T47D (cell line): ENCODE measurements around the gene CCDC186.

Source experiments
- DNase-seq, 2 experiments: peaks; one replicate each; pipeline versions ENCODE4 v3.0.0 to v3.0.0-alpha.2; 2011 to 2012; ENCODE audit warnings: low read depth in 1 of 2, low spot score in 1 of 2
- JUND ChIP-seq: IDR thresholded peaks from 2 replicates; pipeline ENCODE4 v1.6.1; 2012; ENCODE audit warnings: low read depth
- in situ Hi-C: cut with HindIII; loops from 2 replicates; pipeline ENCODE4 v1.10.0; 2016; ENCODE audit warnings: low sequenced_read_pairs, low pct_unique_long_range_greater_than_20kb

CCDC186 gene

DNA sequence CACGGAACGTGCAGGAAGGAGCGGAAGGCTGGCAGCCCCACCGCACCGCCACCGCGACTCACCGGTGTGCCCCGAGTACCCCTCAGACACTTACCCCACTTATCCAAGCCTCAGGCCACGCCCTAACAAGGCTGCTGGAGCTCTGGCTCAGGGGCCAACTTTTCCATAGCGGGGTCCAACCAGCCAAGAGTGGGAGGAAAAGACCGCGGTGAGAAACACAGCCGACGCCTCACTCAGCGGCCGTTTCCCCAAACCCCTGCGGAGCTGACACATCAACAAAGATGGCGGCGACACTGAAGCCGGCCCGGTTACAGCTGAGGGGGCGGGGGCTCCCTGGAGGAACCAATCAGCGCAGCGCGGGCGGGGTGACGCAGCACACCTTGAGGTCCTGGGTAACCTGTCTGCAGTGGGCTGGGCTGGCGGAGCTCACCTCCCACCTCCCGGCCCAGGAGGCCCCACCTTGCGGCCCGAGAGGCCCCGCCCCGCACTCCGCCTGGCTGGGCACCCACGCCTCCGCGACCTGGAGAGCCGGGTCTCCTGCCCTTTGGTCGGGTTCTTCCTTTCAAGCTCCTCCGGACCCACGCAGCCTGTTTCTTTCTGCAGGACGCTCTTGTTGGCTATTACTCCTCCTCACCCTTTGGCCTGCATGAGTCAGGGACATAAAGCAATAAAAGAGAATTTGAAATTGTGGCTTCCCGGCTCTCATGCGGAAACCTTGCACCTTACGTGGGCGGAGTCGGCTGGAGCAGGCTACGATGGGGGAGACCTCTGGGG lies at the start of gene CCDC186:
CCDC186 (minus strand) TSS at position 283 of the 774 bp plus-strand sequence. CDS start 10,935 bp downstream, outside the sequence.
- DNase-seq, result peak; percentile 87 to 96
- in situ Hi-C loops, result no loop called here
- no peak for TF ChIP-seq JUND

DNA sequence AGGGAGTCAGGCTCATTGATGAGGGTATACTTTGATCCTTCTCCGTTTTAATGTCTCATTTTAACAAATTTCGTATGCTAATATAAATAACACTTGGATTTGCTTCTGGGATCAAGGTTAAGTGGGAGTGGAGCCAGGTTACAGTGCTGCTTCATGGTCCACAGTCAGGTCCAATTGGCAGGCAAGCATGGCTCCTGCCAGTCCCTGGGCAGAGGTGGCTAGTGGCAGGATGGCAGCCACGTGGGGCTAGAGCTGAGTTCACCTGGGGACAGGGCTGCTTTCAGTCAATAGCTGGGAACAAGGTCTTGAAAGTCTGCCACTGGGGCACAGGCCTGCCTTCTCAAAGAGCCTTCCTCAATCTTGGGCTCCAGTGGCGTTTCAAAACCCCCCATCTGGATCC lies 49.1 kb upstream of the CCDC186 start:
- in situ Hi-C loops, result no loop called here
- TF ChIP-seq JUND, result no peak
- no peak for DNase-seq

DNA sequence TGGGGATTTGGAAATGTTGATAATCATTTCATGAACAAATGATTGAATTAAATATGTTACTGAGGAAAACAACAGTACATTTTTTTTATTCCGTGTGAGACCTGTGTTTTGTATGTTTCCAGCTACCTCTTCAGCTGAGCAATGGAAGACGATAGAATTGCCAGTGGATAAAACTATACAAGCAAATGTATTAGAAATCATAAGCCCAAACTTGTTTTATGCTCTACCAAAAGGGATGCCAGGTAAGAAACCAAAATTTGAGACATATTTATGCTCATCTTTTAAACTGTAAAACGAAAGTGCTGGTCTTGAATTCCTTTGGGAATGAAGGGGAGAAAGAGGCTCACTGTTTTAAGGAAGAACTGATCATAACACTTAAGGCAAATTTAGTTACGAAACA lies 47.2 kb upstream of the CCDC186 start:
- DNase-seq, result no peak
- TF ChIP-seq JUND, result no peak
- in situ Hi-C loops, result no loop called here

DNA sequence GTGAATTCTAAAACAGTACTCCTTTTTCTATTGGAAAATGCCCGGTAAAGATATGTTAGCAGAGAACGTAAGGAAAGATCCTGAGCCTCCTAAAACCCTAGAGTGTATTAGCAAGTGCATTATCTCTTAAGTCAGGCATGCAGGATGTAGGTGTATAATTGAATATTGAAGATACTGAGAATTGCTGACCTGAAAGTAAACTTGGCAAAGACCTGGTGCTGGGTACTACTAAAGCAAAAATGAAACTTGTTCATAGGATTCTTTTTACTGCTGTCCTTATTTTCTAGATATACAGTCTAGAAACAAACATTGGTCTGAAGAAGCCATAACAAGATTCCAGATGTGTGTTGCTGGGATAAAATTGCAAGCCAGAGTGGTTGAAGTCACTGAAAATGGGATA lies 46.3 kb upstream of the CCDC186 start:
- DNase-seq, result no peak
- no peak for TF ChIP-seq JUND
- in situ Hi-C loops, result no loop called here

DNA sequence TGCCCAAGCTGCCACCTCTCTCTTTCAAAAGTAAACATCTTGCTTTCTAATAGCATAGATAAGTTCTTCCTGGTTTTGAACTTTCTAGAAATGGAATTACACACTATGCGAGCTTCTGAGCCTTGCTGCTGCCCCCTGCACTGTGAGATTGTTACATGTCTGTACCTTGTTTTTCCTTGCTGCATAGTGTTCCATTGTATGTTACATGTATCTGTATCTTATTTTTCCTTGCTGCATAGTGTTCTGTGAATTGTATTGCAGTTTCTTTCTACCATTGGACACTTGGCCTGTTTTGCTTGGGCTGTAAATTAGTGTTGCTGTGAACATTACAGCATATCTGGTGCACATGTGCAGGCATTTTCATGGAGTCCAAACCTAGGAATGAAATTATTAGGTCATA lies 41.0 kb upstream of the CCDC186 start:
- in situ Hi-C loops, result no loop called here
- no peak for DNase-seq
- TF ChIP-seq JUND, result no peak

DNA sequence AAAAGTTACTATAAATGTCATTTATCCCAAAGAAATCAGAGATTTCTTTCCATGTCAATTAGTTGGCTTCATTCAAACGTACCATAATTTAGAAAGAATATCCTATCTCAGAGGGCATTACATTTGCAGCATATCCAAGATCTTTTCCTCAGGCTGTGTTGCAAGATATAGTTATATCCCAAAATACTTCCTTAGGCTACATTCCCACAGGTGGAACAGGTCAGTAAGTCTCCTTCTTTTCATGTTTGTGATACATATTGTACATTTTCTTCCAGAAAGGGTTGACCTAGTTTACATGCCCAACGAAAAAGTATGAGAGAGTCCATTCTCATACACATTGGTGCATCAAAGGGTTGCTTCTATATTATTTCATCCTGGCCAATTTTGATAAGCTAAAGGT lies 38.1 kb upstream of the CCDC186 start:
- in situ Hi-C loops, result no loop called here

DNA sequence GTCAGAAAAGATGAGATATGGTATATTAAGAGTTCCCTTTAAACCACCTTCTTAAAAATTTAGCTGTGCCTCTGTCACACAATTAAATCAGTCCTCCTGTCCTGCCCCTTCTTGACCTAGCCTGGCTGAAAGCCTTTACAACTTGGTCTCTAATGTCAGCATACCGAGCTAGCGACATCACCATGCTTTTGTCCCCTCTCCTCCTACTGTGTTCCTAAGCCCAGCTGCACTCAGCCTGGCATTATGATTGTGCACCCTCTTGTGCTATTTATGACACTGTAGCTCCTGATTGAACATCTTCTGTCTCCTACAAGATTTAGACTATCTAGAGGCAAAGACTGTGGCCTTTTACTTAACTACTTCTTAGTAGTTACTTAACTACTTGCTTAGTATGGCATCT lies 34.3 kb upstream of the CCDC186 start:
- TF ChIP-seq JUND, result no peak
- DNase-seq, result no peak
- in situ Hi-C loops, result no loop called here

More for the DNA sequence above, 38.1 kb upstream of the CCDC186 start:
- no peak for TF ChIP-seq JUND
- DNase-seq, result no peak

DNA sequence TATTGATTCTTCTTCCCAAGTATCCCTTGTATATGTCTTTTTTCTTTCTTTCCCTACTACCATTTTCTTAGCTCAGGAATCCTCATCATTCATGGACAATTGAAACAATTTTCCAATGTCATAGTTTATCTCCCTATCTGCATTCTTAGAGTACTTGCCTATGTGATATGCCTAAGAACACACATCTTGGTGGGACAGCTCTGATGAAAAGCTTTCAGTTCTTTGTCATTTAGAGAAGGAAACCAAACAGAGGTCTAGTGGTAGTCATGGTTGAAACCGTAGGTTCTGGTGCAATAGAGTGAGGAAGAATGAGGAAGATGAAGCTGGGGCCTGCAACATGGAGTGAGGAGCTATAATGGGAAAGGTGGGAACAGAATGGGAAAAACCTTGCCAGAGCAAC lies 33.3 kb upstream of the CCDC186 start:
- DNase-seq, result no peak
- in situ Hi-C loops, result no loop called here
- no peak for TF ChIP-seq JUND

DNA sequence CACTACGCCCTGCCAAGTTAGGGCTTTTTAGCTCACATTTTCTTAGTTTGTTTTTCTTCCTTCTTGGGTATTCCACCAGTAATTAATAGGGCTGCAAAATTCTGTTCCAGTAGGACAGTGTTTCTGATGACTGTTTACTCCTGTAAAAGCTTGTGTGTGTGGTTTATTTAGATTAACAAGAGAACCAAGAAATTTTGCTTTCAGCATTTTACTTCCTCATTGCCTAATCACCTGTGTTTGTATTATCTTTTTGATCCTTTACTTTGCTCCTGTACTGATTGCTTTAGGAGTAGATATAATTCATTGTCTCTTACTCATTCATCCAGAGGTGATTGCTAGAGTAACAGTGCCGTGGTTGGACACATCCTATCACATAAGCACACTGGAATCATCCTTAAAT lies 32.9 kb upstream of the CCDC186 start:
- no peak for DNase-seq
- TF ChIP-seq JUND, result no peak
- in situ Hi-C loops, result no loop called here

DNA sequence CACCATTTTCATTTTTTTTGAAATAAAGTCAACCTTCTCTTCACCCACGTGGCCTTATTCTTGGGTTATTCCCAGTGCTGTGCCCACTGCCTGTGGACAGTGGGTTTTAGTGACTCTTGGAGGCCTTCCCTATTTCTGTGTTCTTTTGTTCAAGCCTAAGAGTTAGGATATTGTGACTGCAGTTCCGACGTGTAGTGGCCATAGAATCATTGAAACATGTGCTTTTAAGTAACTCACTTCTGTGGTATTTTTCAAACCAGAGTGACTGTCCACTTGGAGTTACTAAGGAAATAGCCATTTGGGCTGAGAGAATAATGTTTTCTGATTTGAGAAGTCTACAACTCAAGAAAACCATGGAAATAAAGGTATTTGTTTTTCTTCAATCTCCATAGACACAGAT lies 28.8 kb upstream of the CCDC186 start:
- in situ Hi-C loops, result no loop called here
- no peak for TF ChIP-seq JUND
- DNase-seq, result no peak

DNA sequence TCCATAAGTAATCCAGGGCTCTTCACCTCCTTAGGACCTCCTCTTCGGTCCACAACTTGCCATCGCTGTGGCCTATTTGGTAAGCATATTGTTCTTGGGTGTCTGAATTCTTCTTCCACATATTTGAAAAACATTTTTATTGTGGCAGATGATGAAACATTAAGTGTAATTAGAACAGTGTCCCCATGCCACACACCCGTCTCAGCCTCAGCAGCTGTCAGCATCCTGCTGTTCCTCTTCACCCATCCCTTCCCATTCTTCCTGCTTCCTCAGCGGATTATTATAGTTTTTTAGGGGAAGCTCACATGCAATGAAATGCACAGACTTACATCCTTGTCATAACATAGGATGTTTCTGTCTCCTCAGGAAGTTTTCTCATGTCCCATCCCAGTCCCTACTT lies 25.2 kb upstream of the CCDC186 start:
- DNase-seq, result no peak
- in situ Hi-C loops, result no loop called here
- TF ChIP-seq JUND, result no peak

DNA sequence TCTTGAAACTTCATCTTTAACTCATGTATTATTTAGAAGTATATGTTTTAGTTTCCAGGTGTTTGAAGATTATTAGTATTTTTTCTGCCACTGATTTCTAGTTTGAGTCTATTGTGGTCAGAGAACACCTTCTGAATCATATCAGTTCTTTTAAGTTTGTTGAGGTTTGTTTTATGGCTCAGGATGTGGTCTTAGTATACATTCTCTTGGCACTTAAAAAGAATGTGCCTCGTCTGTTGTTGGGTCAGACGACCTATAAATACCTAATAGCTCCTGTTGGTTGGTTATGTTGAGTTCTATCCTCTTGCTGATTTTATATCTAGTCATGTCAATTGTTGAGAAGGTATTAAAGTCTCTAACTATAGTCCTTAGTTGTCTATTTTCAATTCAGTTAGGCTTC lies 21.1 kb upstream of the CCDC186 start:
- in situ Hi-C loops, result no loop called here
- DNase-seq, result no peak
- TF ChIP-seq JUND, result no peak

DNA sequence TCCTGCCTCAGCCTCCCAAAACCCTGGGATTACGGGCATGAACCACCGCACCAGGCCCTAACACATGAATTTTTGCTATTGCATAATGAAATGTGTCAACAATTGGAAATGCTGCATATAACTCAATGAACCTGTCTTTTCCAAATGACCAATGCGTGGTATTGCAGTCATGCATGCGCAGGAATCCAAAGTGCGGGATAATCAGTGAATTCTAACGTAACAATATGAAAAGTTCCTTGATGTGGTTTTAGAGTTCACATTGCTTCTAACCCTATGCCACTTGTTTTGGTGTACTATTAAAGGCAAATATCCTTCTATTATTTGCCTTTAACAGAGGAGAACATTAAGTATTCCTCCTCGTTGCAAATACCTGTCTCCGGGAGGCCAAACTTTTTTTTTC lies 15.7 kb upstream of the CCDC186 start:
- DNase-seq, result no peak
- no peak for TF ChIP-seq JUND
- in situ Hi-C loops, result no loop called here

DNA sequence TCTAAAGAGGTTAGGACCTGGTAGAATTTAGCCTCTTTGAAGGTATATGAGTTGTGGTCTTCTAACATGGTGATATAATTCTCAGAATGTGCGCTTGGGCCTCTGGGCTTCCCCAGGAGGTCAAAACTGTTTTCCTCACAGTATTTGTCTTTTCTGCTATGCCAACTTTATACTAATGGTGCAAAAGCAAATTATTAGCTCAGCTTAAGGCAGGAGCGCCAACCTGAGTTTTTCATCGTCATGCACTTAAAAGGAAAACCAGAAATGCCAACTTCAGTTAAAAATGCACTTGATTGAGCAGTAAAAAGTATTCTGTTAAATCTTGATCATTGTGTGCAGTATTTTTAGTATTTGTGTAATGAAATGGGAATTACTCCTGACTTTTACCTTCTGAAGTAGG lies 14.9 kb upstream of the CCDC186 start:
- in situ Hi-C loops, result no loop called here
- DNase-seq, result no peak
- TF ChIP-seq JUND, result no peak
